NB4 (cell line): ENCODE measurements around the gene CDH13.

Experiments
- DNase-seq: peaks from one replicate; pipeline ENCODE4 v3.0.0; 2010; ENCODE audit warnings: low read depth
- H3K4me3 ChIP-seq: one replicate; pipeline ENCODE4 v1.5.1; 2011; ENCODE audit warnings: mild to moderate bottlenecking, low read depth, low read length, moderate library complexity
- CTCF ChIP-seq: IDR thresholded peaks from one replicate; pipeline ENCODE4 v1.5.1; 2012; ENCODE audit warnings: low read depth, low read length
- MYC ChIP-seq: IDR thresholded peaks from 2 replicates; pipeline ENCODE4 v1.6.1; 2011; ENCODE audit warnings: low read depth, low read length
- POLR2A ChIP-seq: IDR thresholded peaks from 2 replicates; pipeline ENCODE4 v1.6.1; 2011; ENCODE audit warnings: mild to moderate bottlenecking; ENCODE audit not compliant: insufficient read length; ENCODE audit errors: extremely low read depth
- TF ChIP-seq, protein P1 (sequence below): IDR thresholded peaks from 2 replicates; pipeline ENCODE4 v1.6.1; 2011; ENCODE audit warnings: low read depth, low read length

The CDH13 gene

DNA sequence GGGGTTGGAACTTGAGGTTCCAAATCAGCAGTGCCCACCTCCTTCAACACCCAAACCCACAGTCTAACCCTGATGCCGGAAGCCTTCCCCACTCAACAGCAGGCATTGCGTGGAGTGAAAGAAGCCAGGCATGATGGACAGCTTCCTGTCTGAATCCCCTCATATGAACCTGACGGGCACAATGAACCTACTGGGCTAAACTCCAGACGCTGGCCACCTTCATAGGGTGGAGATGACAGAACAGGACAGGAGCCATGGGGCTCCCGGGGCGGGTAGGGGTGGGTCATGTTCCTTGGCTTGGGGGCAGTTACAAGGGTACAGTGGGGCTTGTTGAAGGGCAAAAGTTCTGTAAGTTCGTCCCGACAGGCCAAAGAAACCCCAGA, 1180.5 kb downstream of the CDH13 start:
- no peak overlapping the region for H3K4me3 ChIP-seq
- TF ChIP-seq POLR2A (no peak), CTCF (no peak), MYC (no peak)
- TF ChIP-seq, protein P1, sequence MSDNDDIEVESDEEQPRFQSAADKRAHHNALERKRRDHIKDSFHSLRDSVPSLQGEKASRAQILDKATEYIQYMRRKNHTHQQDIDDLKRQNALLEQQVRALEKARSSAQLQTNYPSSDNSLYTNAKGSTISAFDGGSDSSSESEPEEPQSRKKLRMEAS: no peak
- no peak for DNase-seq

DNA sequence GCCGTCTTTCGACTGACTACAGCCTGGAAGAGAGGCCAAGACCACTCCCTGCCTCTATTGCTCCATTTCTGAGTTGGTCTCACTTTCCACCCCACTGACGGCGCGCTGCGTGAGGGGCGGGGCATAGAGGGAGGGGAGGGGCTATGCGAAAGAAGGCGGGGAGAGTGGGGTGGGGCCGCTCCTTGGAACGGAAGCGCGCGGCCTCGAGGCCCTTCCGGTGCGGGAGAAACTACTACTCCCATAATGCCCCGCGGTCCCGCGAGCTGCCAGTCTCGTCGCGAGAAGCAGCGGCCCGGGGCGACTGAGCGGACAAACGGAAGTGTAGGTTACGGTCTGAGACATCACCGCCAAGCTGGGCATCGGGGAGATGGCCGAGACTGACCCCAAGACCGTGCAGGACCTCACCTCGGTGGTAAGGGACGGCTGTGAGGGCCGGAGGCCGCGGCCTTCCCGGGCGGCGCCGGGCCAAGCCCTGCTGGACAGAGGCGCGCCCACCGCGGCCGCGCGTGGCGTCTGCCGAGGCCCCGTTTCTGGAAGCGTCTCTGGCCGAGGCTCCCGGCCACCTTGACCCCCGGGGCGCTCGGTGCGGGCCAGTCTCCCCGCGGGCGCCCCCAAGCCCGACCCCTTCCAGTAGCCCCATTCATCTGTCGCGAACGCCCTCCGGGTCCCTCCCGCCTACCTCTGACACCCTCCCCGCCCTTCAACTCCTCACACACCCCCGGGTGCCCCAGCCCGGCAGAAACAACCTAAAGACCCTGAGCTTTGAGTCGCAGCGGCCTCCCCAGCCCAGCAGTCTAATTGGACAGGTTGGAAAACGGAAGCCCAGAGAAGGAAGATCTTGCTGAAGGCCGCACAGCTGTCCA, 1181.2 kb downstream of the CDH13 start, which contains the start of gene HSBP1:
HSBP1 (plus strand) TSS at position 269 of the 863 bp plus-strand sequence; CDS start at position 368, 99 bp downstream.
- DNase-seq: peak; percentile 96
- TF ChIP-seq MYC (peak; percentile 36; the same call in 1 of the 2 replicates), CTCF (no peak), POLR2A (peak; percentile 65)
- H3K4me3 ChIP-seq: peak within 1 kb of the TSS; percentile 71

DNA sequence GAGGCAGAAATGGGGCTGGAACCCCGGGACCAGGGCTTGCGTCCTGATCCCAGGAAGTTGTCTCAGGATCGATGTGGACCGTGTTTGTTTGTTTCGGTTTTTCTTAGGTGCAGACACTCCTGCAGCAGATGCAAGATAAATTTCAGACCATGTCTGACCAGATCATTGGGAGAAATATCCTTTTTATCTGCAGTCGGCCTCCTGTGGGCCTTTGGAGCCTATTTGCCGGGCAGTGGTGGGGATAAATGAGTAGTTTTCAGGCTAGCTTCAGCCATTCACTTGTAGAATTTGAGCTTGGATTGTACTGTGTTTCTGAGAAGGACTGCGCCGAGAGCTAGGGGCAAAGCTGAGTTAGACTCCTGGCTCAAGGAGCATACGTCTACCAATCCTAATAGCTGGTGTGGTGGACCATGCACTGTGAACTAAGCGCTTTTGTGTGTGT, 1181.8 kb downstream of the CDH13 start:
- TF ChIP-seq MYC: no peak
- TF ChIP-seq, protein P1: no peak
- TF ChIP-seq POLR2A: no peak
- no peak for TF ChIP-seq CTCF
- peak overlapping the region; percentile 71 for H3K4me3 ChIP-seq
- DNase-seq: no peak

GRCh38 chr16:83809092-83809491, 1182.3 kb downstream of the CDH13 start:
- DNase-seq: no peak
- TF ChIP-seq CTCF (no peak), POLR2A (no peak), MYC (no peak)
- TF ChIP-seq, protein P1: no peak
- peak overlapping the region; percentile 71 for H3K4me3 ChIP-seq

GRCh38 chr16:83810901-83811300, 1184.1 kb downstream of the CDH13 start:
- H3K4me3 ChIP-seq: no peak overlapping the region
- no peak for DNase-seq
- TF ChIP-seq CTCF (no peak), MYC (no peak), POLR2A (no peak)
- TF ChIP-seq, protein P1: no peak
